SK-N-SH (cell line): ENCODE measurements around the gene U2SURP.

ENCODE experiments used
- CTCF ChIP-seq: fragments of 200-600 bp; sonication (generic); IDR thresholded peaks from 2 replicates; pipeline ENCODE4 v1.6.1; 2017; ENCODE audit warnings: antibody characterized with exemption, mild to moderate bottlenecking, moderate library complexity
- EP300 ChIP-seq, 2 experiments: IDR thresholded peaks; 2 replicates each; pipeline versions ENCODE4 v1.4.0 to v1.6.1; 2012; ENCODE audit warnings: borderline replicate concordance in 1 of 2, low read depth in 1 of 2, low read length in 1 of 2
- EZH2phosphoT487 ChIP-seq: fragments of 200-600 bp; sonication (generic); IDR thresholded peaks from 2 replicates; pipeline ENCODE4 v1.6.1; 2017; ENCODE audit warnings: low read depth, mixed run types, mild to moderate bottlenecking, antibody characterized with exemption, moderate library complexity, borderline replicate concordance
- FOXM1 ChIP-seq: IDR thresholded peaks from 2 replicates; pipeline ENCODE4 v1.4.0; 2012; ENCODE audit warnings: low read depth, mild to moderate bottlenecking
- MAX ChIP-seq: IDR thresholded peaks from 2 replicates; pipeline ENCODE4 v1.4.0; 2012; ENCODE audit warnings: low read depth
- MXI1 ChIP-seq: IDR thresholded peaks from 2 replicates; pipeline ENCODE4 v1.6.1; 2012; ENCODE audit warnings: mild to moderate bottlenecking, low read depth, low read length, improper control_type of control experiment
- RAD21 ChIP-seq: IDR thresholded peaks from 2 replicates; pipeline ENCODE4 v1.6.1; 2012; ENCODE audit warnings: mild to moderate bottlenecking, low read length
- RCOR1 ChIP-seq: fragments of 150-350 bp; IDR thresholded peaks from 2 replicates; pipeline ENCODE4 v1.6.1; 2017; ENCODE audit warnings: antibody characterized with exemption, low read length
- RXRA ChIP-seq: IDR thresholded peaks from 2 replicates; pipeline ENCODE4 v1.4.0; 2012; ENCODE audit warnings: low read depth, mild to moderate bottlenecking, borderline replicate concordance
- SIN3A ChIP-seq: IDR thresholded peaks from 2 replicates; pipeline ENCODE4 v1.6.1; 2012; ENCODE audit warnings: low read depth, mild to moderate bottlenecking, low read length, moderate library complexity, borderline replicate concordance
- ZBTB33 ChIP-seq: IDR thresholded peaks from 2 replicates; pipeline ENCODE4 v1.4.0; 2012; ENCODE audit warnings: low read depth, borderline replicate concordance

GRCh38 chr3:142952272-142953193 lies 48.8 kb upstream of the U2SURP start:
- TF ChIP-seq EP300 (IDR thresholded peaks at IDR 0.05; ENCODE audit: borderline replicate concordance in 1 of 2, low read depth in 1 of 2, low read length in 1 of 2) (no peak), CTCF (no peak), RAD21 (no peak), ZBTB33 (no peak), EZH2phosphoT487 (no peak), FOXM1 (no peak), RCOR1 (no peak), RXRA (no peak), SIN3A (no peak), MAX (no peak), MXI1 (no peak)
